Thyroid gland (tissue), 4 donors: ENCODE results near the gene ALCAM. TPM values are rescaled to one million over a fixed set of nuclear protein-coding genes. Genes with fewer than 3 reads are reported as not detected.

Experiments
- DNase-seq, 2 donors: peaks; one replicate each; pipeline ENCODE4 v3.0.0-alpha.2; 2019
- H3K27ac ChIP-seq, 3 donors: fragments of 200-600 bp; sonication (generic); 1 replicate in 2 of 3; 2 replicates in 1 of 3; pipeline ENCODE4 v1.5.1; 2016 to 2019; ENCODE audit warnings: mild to moderate bottlenecking in 1 of 3, moderate library complexity in 1 of 3
- H3K27me3 ChIP-seq: fragments of 200-600 bp; sonication (generic); one replicate; pipeline ENCODE4 v1.5.1; 2019
- H3K36me3 ChIP-seq, 2 donors: fragments of 200-600 bp; sonication (generic); one replicate each; pipeline ENCODE4 v1.5.1; 2016 to 2019
- H3K4me1 ChIP-seq, 2 donors: fragments of 200-600 bp; sonication (generic); one replicate each; pipeline ENCODE4 v1.5.1; 2017 to 2019
- H3K4me3 ChIP-seq, 3 donors: fragments of 200-600 bp; sonication (generic); replicated peaks in 1 of 3; 1 replicate in 2 of 3; 2 replicates in 1 of 3; pipeline ENCODE4 v1.5.1; 2016; ENCODE audit warnings: mild to moderate bottlenecking in 1 of 3
- H3K9me3 ChIP-seq: fragments of 200-600 bp; sonication (generic); one replicate; pipeline ENCODE4 v1.5.1; 2017
- CTCF ChIP-seq, 6 experiments: fragments of 200-600 bp in 3 of 6; fragments of 450-650 bp in 3 of 6; sonication (generic) in 3 of 6; IDR thresholded peaks; one replicate each; pipeline ENCODE4 v1.5.1; 2016 to 2019; ENCODE audit warnings: antibody characterized with exemption in 6 of 6, mild to moderate bottlenecking in 2 of 6, inconsistent platforms in 1 of 6, moderate library complexity in 1 of 6
- POLR2A ChIP-seq, 2 donors: fragments of 450-650 bp; IDR thresholded peaks; one replicate each; pipeline ENCODE4 v1.6.1; 2017; ENCODE audit warnings: antibody characterized with exemption in 2 of 2, mild to moderate bottlenecking in 2 of 2, moderate library complexity in 1 of 2
- WGBS, 2 donors: methylation state at CpG; one replicate each; pipeline ENCODE4 v1.1.5; 2017; 5-methylcytosine and 5-hydroxymethylcytosine counted together
- intact Hi-C: fragments of 100-400 bp; cut with DNase I; formaldehyde crosslinking; loops from one replicate; pipeline ENCODE4 v1.15.1; 2023
- total RNA-seq, 4 donors: library from RNA; depleted of rRNA; stranded (reverse); fragments of >200 nt; gene quantifications; one replicate each; pipeline ENCODE4 v1.2.3, GENCODE V29; 2016

The ALCAM gene
- total RNA-seq, 4 donors from 2014 or later: 86.5 to 129 (median 108) TPM

GRCh38 chr3:105537371-105538080, 170.8 kb downstream of the ALCAM start:
- 91 to 96% methylated on average over 1 of the region's 1 CpG for WGBS, 2 donors
- Histone ChIP-seq H3K4me1 (no peaks in the 10 kb centered on the region), H3K27me3 (no peaks in the 10 kb centered on the region), H3K36me3 (peaks cover 0 to 12% of the 10 kb centered on the region in 2 donors), H3K9me3 (no peaks in the 10 kb centered on the region), H3K27ac (no peak overlapping the region), H3K4me3 (no peak overlapping the region)
- no peak for DNase-seq
- intact Hi-C loops: no loop called here
- TF ChIP-seq POLR2A (IDR thresholded peaks at IDR 0.05) (no peak), CTCF (IDR thresholded peaks at IDR 0.05) (no peak)

- no peaks in the 10 kb centered on the region for H3K27me3 ChIP-seq
- intact Hi-C loops: no loop called here
- H3K27ac ChIP-seq: no peak overlapping the region
- peaks cover 0 to 12% of the 10 kb centered on the region in 2 donors for H3K36me3 ChIP-seq
- no peak for TF ChIP-seq CTCF (IDR thresholded peaks at IDR 0.05)
- no peak for TF ChIP-seq POLR2A (IDR thresholded peaks at IDR 0.05)
- H3K4me1 ChIP-seq: no peaks in the 10 kb centered on the region
- no peaks in the 10 kb centered on the region for H3K9me3 ChIP-seq
- no peak for DNase-seq
- no peak overlapping the region for H3K4me3 ChIP-seq
- WGBS, 2 donors: 71 to 78% methylated on average over 5 of the region's 5 CpGs
Measured at GRCh38 chr3:105538483-105538882, 171.8 kb downstream of the ALCAM start.

DNA sequence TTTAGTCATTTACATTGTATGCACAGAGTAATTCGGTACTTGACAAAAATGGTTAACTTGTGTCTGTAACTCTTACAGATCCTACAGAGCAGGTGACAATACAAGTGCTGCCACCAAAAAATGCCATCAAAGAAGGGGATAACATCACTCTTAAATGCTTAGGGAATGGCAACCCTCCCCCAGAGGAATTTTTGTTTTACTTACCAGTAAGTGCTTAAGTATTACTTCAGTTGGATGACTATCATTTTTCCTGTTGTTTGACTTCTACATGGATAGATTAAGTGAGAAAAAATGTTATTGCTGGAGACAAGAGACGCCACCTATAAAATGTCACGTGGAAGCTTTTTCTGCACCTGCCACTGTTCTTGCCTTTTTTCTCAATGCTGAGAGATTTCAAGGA, 173.2 kb downstream of the ALCAM start:
- H3K4me3 ChIP-seq: no peak overlapping the region
- H3K27me3 ChIP-seq: no peaks in the 10 kb centered on the region
- H3K4me1 ChIP-seq: no peaks in the 10 kb centered on the region
- TF ChIP-seq CTCF (IDR thresholded peaks at IDR 0.05) (no peak), POLR2A (IDR thresholded peaks at IDR 0.05) (no peak)
- WGBS, 2 donors: 90 to 93% methylated on average over 3 of the region's 3 CpGs
- DNase-seq: no peak
- peaks cover 0 to 12% of the 10 kb centered on the region in 2 donors for H3K36me3 ChIP-seq
- H3K27ac ChIP-seq: no peak overlapping the region
- H3K9me3 ChIP-seq: no peaks in the 10 kb centered on the region
- intact Hi-C loops: no loop called here

DNA sequence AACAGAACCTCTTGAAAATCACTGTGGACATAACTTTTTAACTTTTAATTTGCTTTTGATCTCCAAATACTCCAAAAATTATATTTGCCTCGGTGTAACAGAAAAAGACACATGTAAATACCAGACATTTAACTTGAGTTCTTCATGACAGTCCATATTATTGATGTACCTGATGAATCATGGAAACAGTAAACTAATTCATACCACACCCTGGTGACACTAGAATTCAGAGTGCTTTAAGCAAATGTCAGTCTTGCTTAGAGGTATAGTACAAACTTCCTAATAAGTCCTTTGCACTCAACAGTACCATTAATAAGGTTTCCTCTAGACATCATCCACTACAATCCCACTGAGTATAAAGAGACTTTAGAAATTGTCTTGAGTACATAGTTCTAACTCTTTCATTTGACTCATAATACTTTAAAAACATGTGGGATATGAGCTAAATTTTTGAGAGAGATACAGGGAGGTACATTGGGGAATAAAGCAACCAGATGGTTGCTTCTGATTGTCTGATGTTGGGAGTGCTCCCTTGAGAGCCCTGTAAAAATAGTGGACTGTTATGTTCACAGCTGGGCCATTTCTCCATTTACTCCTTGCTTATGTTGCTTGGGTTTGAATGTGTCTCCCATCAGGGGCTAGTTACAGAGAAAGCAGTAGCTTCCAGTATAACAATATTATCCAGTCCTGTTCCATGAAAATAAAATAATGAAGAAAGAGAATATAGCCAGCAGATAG, 175.7 kb downstream of the ALCAM start:
- H3K4me1 ChIP-seq: no peaks in the 10 kb centered on the region
- no peaks in the 10 kb centered on the region for H3K9me3 ChIP-seq
- TF ChIP-seq POLR2A (IDR thresholded peaks at IDR 0.05): no peak
- no peak for TF ChIP-seq CTCF (IDR thresholded peaks at IDR 0.05)
- no peak for DNase-seq
- H3K27me3 ChIP-seq: no peaks in the 10 kb centered on the region
- peaks cover 0 to 12% of the 10 kb centered on the region in 2 donors for H3K36me3 ChIP-seq
- no peak overlapping the region for H3K4me3 ChIP-seq
- 95% methylated on average over 1 of the region's 1 CpG for WGBS, 2 donors
- intact Hi-C loops: no loop called here
- H3K27ac ChIP-seq: no peak overlapping the region

DNA sequence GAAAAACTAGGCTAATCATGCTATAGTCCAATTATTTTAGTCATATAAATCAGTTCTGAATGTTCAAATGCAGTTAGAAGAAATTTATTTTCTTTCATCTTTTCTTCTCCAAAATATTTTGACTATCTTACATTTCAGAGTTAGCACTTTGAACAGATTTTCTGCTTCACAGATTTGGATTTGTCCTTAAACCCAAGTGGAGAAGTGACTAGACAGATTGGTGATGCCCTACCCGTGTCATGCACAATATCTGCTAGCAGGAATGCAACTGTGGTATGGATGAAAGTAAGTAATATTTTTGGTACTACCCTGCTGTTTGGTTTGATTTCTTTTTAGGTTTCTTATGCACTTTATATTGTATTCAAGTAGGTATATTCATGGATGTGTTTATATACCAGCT, 178.3 kb downstream of the ALCAM start:
- no peaks in the 10 kb centered on the region for H3K27me3 ChIP-seq
- H3K27ac ChIP-seq: no peak overlapping the region
- peaks cover 0 to 11% of the 10 kb centered on the region in 2 donors for H3K36me3 ChIP-seq
- intact Hi-C loops: no loop called here
- H3K4me1 ChIP-seq: no peaks in the 10 kb centered on the region
- WGBS, 2 donors: 89 to 100% methylated on average over 1 of the region's 1 CpG
- H3K4me3 ChIP-seq: no peak overlapping the region
- no peak for DNase-seq
- H3K9me3 ChIP-seq: no peaks in the 10 kb centered on the region
- TF ChIP-seq POLR2A (IDR thresholded peaks at IDR 0.05): no peak
- TF ChIP-seq CTCF (IDR thresholded peaks at IDR 0.05): no peak
